Measurements from ENCODE around the gene CRABP1. TPM values are rescaled to one million over a fixed set of nuclear protein-coding genes. Genes with fewer than 3 reads are reported as not detected.

CRABP1 gene
- total RNA-seq, 3 donors from 2014 or later, result 11.5 to 14.5 TPM; not detected in 1

GRCh38 chr15:78325092-78325843 is 14.9 kb upstream of the CRABP1 start:
- Histone ChIP-seq H3K4me1 (no peaks in the 10 kb centered on the region), H3K36me3 (no peaks in the 10 kb centered on the region), H3K27ac (no peak overlapping the region), H3K27me3 (no peaks in the 10 kb centered on the region), H3K9me3 (no peaks in the 10 kb centered on the region), H3K4me3 (no peak overlapping the region)
- intact Hi-C loops (cut with DNase I; ENCODE audit: low total_unique reads), result no loop called here
- no peak for DNase-seq (ENCODE audit: low spot score in 2 of 2)
- TF ChIP-seq POLR2A (IDR thresholded peaks at IDR 0.05) (no peak), CTCF (IDR thresholded peaks at IDR 0.05) (no peak), POLR2AphosphoS5 (IDR thresholded peaks at IDR 0.05) (no peak)

- no peaks in the 10 kb centered on the region for H3K27me3 ChIP-seq
- H3K9me3 ChIP-seq, result no peaks in the 10 kb centered on the region
- TF ChIP-seq CTCF (IDR thresholded peaks at IDR 0.05) (no peak), POLR2A (IDR thresholded peaks at IDR 0.05) (no peak), POLR2AphosphoS5 (IDR thresholded peaks at IDR 0.05) (no peak)
- peak overlapping the region in 1 of 2 donors; percentile 55 for H3K27ac ChIP-seq
- no peaks in the 10 kb centered on the region for H3K4me1 ChIP-seq
- H3K4me3 ChIP-seq, result no peak overlapping the region
- no peaks in the 10 kb centered on the region for H3K36me3 ChIP-seq
- intact Hi-C loops (cut with DNase I; ENCODE audit: low total_unique reads), result no loop called here
- no peak for DNase-seq (ENCODE audit: low spot score in 2 of 2)
These were observed 12.7 kb upstream of the CRABP1 start for GRCh38 chr15:78327466-78327865.

- H3K36me3 ChIP-seq, result no peaks in the 10 kb centered on the region
- H3K27ac ChIP-seq, result no peak overlapping the region
- no peak for DNase-seq (ENCODE audit: low spot score in 2 of 2)
- no peaks in the 10 kb centered on the region for H3K27me3 ChIP-seq
- H3K4me3 ChIP-seq, result no peak overlapping the region
- no peaks in the 10 kb centered on the region for H3K9me3 ChIP-seq
- intact Hi-C loops (cut with DNase I; ENCODE audit: low total_unique reads), result no loop called here
- TF ChIP-seq CTCF (IDR thresholded peaks at IDR 0.05) (no peak), POLR2AphosphoS5 (IDR thresholded peaks at IDR 0.05) (no peak), POLR2A (IDR thresholded peaks at IDR 0.05) (no peak)
- no peaks in the 10 kb centered on the region for H3K4me1 ChIP-seq
These were observed 10.5 kb upstream of the CRABP1 start for GRCh38 chr15:78329625-78330024.

GRCh38 chr15:78334845-78335244 is 5.3 kb upstream of the CRABP1 start:
- intact Hi-C loops (cut with DNase I; ENCODE audit: low total_unique reads), result no loop called here
- H3K27me3 ChIP-seq, result peaks cover 0 to 17% of the 10 kb centered on the region in 2 donors
- TF ChIP-seq POLR2AphosphoS5 (IDR thresholded peaks at IDR 0.05) (no peak), CTCF (IDR thresholded peaks at IDR 0.05) (no peak), POLR2A (IDR thresholded peaks at IDR 0.05) (no peak)

GRCh38 chr15:78335985-78336384 is 4.2 kb upstream of the CRABP1 start:
- H3K27ac ChIP-seq, result no peak overlapping the region
- no peaks in the 10 kb centered on the region for H3K4me1 ChIP-seq
- H3K4me3 ChIP-seq, result no peak overlapping the region
- no peak for DNase-seq (ENCODE audit: low spot score in 2 of 2)
- H3K36me3 ChIP-seq, result no peaks in the 10 kb centered on the region
- no peak for TF ChIP-seq CTCF (IDR thresholded peaks at IDR 0.05)
- no peak for TF ChIP-seq POLR2AphosphoS5 (IDR thresholded peaks at IDR 0.05)
- TF ChIP-seq POLR2A (IDR thresholded peaks at IDR 0.05), result no peak
- intact Hi-C loops (cut with DNase I; ENCODE audit: low total_unique reads), result no loop called here
- H3K9me3 ChIP-seq, result no peaks in the 10 kb centered on the region
- peaks cover 0 to 29% of the 10 kb centered on the region in 2 donors for H3K27me3 ChIP-seq

More at GRCh38 chr15:78334845-78335244, 5.3 kb upstream of the CRABP1 start:
- Histone ChIP-seq H3K9me3 (no peaks in the 10 kb centered on the region), H3K27ac (no peak overlapping the region), H3K36me3 (no peaks in the 10 kb centered on the region), H3K4me1 (no peaks in the 10 kb centered on the region), H3K4me3 (no peak overlapping the region)
- no peak for DNase-seq (ENCODE audit: low spot score in 2 of 2)
